Posterior vena cava (tissue), 2 donors: ENCODE results near the gene SUSD2. TPM values are rescaled to one million over a fixed set of nuclear protein-coding genes. Genes with fewer than 3 reads are reported as not detected.

Source experiments
- DNase-seq: peaks from one replicate; pipeline ENCODE4 v3.0.0-alpha.2; 2020; ENCODE audit warnings: low spot score
- intact Hi-C, 2 donors: fragments of 100-400 bp; cut with DNase I; formaldehyde crosslinking; loops; one replicate each; pipeline versions ENCODE4 v1.14.1 to v1.14.2; 2022 to 2023
- total RNA-seq, 2 donors: library from RNA; stranded (reverse); fragmentation: NEBNext Ultra II Directional; extraction: Animal tissue kit (Norgen Biotek cat#: 25700); gene quantifications; one replicate each; pipeline ENCODE4 v1.2.1, GENCODE V29; 2021
- donor health status: DM: yes; HTN: yes; CAD: no.
- donor health status: DM: yes; HTN: yes; CAD: no.

Gene SUSD2
- total RNA-seq, 2 donors from 2014 or later, result 11.9 to 29.5 TPM

DNA sequence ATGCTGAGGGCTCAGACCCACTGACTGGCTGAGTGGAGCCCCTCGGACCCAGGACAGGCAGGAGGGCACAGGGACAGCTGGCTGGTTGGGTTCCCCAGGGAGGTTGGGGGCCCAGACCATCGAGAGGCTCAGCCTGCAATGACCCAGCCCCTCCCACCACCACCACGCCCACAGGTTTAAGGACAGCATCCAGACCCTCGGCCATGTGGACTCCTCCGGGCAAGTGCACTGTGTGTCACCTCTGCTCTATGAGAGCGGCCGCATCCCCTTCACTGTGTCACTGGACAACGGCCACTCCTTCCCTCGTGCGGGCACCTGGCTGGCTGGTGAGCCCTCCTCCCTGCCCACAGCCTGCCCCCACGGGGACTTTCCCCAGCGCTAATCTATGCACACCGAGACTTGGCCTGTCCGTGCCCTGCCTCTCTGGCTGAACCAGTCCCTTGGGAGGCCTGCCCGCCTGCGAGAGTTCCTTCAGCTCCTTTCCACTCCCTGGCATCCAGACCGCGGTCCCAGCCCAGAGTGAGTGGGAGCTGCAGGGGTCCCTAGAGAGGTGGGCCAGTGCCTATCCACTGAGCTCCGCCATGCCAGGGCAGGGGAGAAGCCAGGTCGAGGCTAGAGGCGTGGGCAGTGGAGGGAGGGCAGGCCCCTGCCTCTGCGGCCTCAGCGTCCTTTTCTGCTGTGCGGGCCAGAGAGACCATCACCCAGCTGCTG is 2.2 kb downstream of the SUSD2 start:
- intact Hi-C loops, result loop anchor here in 1 of 2 donors (10.0 kb wide), 1 partner anchor 199 kb away; the partner anchor contains the start of gene GSTT2

GRCh38 chr22:24184057-24184798 is 2.9 kb downstream of the SUSD2 start:
- DNase-seq, result no peak
- intact Hi-C loops, result loop anchor here in 1 of 2 donors (10.0 kb wide), 1 partner anchor 199 kb away; the partner anchor contains the start of gene GSTT2

More for the DNA sequence above, 2.2 kb downstream of the SUSD2 start:
- DNase-seq, result no peak

- intact Hi-C loops, result loop anchor here (5.0 to 10.0 kb wide), 2 partner anchors 62 to 200 kb away; partner anchors contain the start of genes GGT5 (in 1 of the 2) and GSTT2 (in 1 of the 2)
- peak; percentile 74 for DNase-seq
These were observed 3.8 kb downstream of the SUSD2 start for GRCh38 chr22:24185001-24185500.

- intact Hi-C loops, result loop anchor here (5.0 to 10.0 kb wide), 2 partner anchors 62 to 201 kb away; partner anchors contain the start of genes GGT5 (in 1 of the 2) and GSTT2 (in 1 of the 2)
- DNase-seq, result peak; percentile 76
These were observed 4.4 kb downstream of the SUSD2 start for GRCh38 chr22:24185501-24186351.

- DNase-seq, result peak; percentile 76
- intact Hi-C loops, result loop anchor here (5.0 to 10.0 kb wide), 2 partner anchors 61 to 202 kb away; partner anchors contain the start of genes GGT5 (in 1 of the 2) and GSTT2 (in 1 of the 2)
These were observed 5.1 kb downstream of the SUSD2 start for GRCh38 chr22:24186352-24186740.

- DNase-seq, result peak; percentile 72
These were observed 5.8 kb downstream of the SUSD2 start for GRCh38 chr22:24186892-24187670.

GRCh38 chr22:24187731-24188644 is 6.7 kb downstream of the SUSD2 start:
- peak; percentile 80 for DNase-seq
- intact Hi-C loops, result loop anchor here (2.0 to 10.0 kb wide), 3 partner anchors 59 to 203 kb away; partner anchors contain the start of genes GGT5 (in 1 of the 2) and GSTT2 (in 1 of the 2)

More at GRCh38 chr22:24186892-24187670, 5.8 kb downstream of the SUSD2 start:
- intact Hi-C loops, result loop anchor here (5.0 to 10.0 kb wide), 2 partner anchors 60 to 202 kb away; partner anchors contain the start of genes GGT5 (in 1 of the 2) and GSTT2 (in 1 of the 2)

DNA sequence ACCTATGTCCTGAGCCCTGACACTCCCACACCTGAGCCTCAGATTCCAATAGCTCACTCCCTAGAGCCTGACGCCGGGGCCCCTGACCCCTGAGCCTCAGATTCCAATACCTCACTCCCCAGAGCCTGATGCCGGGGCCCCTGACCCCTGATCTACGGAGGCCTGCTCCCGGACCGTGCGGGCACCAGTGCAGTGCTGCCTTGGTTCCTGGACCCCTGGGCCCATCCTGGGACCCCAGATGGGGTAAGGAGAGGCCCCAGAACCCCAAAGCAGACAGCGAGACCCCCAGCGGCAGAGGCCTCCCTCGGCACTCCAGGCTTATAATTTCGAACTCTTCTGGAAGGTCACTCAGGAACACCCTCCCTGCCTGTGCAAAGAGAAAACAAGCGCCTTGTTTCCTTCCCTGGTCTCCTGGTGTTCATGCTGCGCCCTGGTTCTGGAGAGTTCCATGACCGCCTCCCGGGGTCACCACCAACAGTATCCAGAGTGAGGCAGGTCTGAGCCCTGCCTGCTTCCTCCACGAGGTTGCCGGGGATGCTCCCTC is 7.5 kb downstream of the SUSD2 start:
- DNase-seq, result peak; percentile 54
- intact Hi-C loops, result loop anchor here (2.0 to 10.0 kb wide), 3 partner anchors 59 to 204 kb away; partner anchors contain the start of genes GGT5 (in 1 of the 2) and GSTT2 (in 1 of the 2)

- peak; percentile 91 for DNase-seq
- intact Hi-C loops, result loop anchor here (2.0 to 10.0 kb wide), 3 partner anchors 58 to 205 kb away; partner anchors contain the start of genes GGT5 (in 1 of the 2) and GSTT2 (in 1 of the 2)
These were observed 8.2 kb downstream of the SUSD2 start for GRCh38 chr22:24189249-24190158.

DNA sequence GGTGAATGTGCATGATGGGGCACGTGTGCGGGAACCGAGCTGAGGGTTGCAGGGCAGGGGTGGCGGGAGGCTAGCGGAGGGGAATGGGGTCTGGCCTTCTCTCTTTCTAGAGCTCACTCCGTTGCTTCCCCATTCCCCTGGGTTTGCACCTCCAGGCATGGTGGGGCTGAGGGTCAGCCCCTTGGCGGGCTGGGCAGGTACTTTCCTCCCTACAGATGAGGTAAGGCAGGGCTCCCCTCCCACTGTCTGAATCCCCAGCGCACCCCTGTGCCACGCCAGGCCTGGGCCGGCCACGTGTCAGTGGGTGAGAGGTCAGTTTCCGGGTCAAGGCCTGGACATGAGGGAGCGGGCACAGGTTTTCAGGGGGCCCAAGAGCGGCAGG is 8.9 kb downstream of the SUSD2 start:
- DNase-seq, result no peak
- intact Hi-C loops, result no loop called here

DNA sequence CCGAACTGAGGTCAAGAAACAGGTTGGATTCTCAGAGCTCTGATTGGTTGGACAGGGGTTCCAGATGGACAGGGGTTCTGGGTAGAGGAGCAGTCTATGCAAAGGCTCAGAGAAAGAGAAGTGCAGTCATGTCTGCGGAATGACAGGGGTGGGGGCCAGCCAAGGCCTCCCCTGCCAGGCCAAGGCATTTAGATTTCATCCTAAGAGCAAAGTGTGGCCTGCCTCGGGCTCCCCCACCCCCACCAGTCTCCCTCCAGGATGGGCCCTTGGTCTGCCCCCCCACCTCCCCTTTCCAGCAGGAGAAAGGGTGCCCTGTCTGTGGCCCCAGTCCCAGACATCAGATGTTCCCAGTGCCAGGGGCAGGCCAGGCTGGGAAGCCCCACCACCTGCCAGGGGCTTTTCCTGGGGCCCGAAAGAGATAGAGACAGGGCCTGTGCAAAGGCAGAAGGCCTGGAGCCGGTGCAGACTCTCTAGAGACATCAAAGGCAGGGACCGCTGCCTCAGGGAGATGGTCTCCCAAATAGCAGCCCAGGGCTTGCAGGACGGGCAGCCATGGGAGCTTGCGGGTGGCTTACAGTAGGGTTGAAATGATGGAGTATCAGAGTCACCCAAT is 9.4 kb downstream of the SUSD2 start:
- intact Hi-C loops, result no loop called here
- no peak for DNase-seq

- intact Hi-C loops, result no loop called here
- no peak for DNase-seq
These were observed 10.1 kb downstream of the SUSD2 start for GRCh38 chr22:24191381-24191841.

DNA sequence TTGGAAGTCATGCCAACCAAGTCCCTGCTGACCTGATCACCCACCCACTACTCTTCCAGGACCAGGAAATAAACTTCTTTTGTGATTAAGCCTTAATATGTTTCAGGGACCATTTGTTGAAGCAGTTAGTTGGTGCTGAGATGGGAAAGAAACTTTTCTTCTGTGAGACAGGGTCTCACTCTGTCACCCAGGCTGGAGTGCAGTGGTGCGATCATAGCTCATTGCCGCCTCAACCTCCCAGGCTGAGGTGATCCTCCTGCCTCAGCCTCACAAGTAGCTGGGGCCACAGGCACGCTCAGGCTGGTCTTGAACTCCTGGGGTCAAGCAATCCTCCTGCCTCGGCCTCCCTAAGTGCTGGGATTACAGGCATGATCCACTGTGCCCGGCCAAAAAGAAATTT is 10.6 kb downstream of the SUSD2 start:
- no peak for DNase-seq
- intact Hi-C loops, result no loop called here

DNA sequence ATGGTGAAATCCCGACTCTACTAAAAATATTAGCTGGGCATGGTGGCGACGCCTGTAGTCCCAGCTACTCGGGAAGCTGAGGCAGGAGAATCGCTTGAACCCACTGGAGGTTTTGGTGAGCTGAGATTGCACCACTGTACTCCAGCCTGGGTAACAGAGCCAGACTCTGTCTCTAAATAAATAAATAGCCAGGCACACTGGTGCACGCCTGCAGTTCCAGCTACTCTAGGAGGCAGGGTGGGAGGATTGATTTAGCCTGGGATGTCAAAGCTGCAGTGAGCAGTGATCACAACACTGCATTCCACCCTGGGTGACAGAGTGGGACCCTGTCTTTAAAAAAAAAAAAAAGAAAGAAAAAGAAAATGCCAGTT is 17.4 kb downstream of the SUSD2 start:
- DNase-seq, result peak; percentile 26
- intact Hi-C loops, result no loop called here

GRCh38 chr22:24200619-24201212 is 19.4 kb downstream of the SUSD2 start:
- no peak for DNase-seq
- intact Hi-C loops, result no loop called here
